ENCODE data around the gene SGSM1. TPM values are rescaled to one million over a fixed set of nuclear protein-coding genes. Genes with fewer than 3 reads are reported as not detected.
"Not testable (repeated sequence)": the region's sequence is repeated elsewhere in the genome, so short reads cannot be mapped to it uniquely, and the experiment has no call there.

The SGSM1 gene
- total RNA-seq, 1 donor from 2014 or later = 0.75 TPM

- no peak for DNase-seq (ENCODE audit: low read depth, low spot score)
- no peaks in the 10 kb centered on the region for H3K36me3 Mint-ChIP-seq (ENCODE audit: low read depth)
- peaks cover 3% of the 10 kb centered on the region for H3K9me3 Mint-ChIP-seq
- peaks cover 7% of the 10 kb centered on the region for H3K27me3 Mint-ChIP-seq (ENCODE audit: low read depth)
- no peak overlapping the region for H3K4me3 Mint-ChIP-seq
- TF ChIP-seq CTCF (conservative IDR thresholded peaks at IDR 0.05) = no peak
- H3K4me1 Mint-ChIP-seq = no peaks in the 10 kb centered on the region
- H3K27ac Mint-ChIP-seq (ENCODE audit: unreplicated experiment) = no peak overlapping the region
Observed at GRCh38 chr22:24833881-24834495, 28.0 kb downstream of the SGSM1 start.

GRCh38 chr22:24834845-24835570 is 29.0 kb downstream of the SGSM1 start:
- Mint-ChIP-seq H3K27ac (ENCODE audit: unreplicated experiment) (no peak overlapping the region), H3K36me3 (ENCODE audit: low read depth) (no peaks in the 10 kb centered on the region), H3K4me1 (no peaks in the 10 kb centered on the region), H3K4me3 (no peak overlapping the region), H3K9me3 (peaks cover 3% of the 10 kb centered on the region), H3K27me3 (ENCODE audit: low read depth) (peaks cover 7% of the 10 kb centered on the region)
- no peak for DNase-seq (ENCODE audit: low read depth, low spot score)
- TF ChIP-seq CTCF (conservative IDR thresholded peaks at IDR 0.05) = peak; percentile 52

GRCh38 chr22:24836282-24836681 is 30.3 kb downstream of the SGSM1 start:
- no peak for DNase-seq (ENCODE audit: low read depth, low spot score)
- peaks cover 3% of the 10 kb centered on the region for H3K9me3 Mint-ChIP-seq
- no peaks in the 10 kb centered on the region for H3K27me3 Mint-ChIP-seq (ENCODE audit: low read depth)
- H3K27ac Mint-ChIP-seq (ENCODE audit: unreplicated experiment) = no peak overlapping the region
- no peaks in the 10 kb centered on the region for H3K36me3 Mint-ChIP-seq (ENCODE audit: low read depth)
- H3K4me3 Mint-ChIP-seq = no peak overlapping the region
- H3K4me1 Mint-ChIP-seq = no peaks in the 10 kb centered on the region
- TF ChIP-seq CTCF (conservative IDR thresholded peaks at IDR 0.05) = no peak

DNA sequence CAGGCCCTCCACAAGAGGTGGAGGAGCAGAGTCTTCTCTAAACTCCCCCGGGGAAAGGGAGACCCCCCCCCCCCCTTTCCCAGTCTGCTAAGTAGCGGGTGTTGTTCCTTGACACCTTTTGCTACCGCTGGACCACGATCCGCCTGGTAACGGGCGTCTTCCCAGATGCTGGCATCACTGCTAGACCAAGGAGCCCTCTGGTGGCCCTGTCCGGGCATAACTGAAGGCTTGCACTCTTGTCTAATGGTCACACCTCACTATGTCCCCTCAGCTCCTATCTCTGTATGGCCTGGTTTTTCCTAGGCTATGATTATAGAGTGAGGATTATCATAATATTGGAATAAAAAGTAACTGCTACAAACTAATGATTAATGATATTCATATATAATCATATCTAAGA is 31.5 kb downstream of the SGSM1 start:
- not testable (repeated sequence) for H3K36me3 Mint-ChIP-seq (ENCODE audit: low read depth); DNase-seq (ENCODE audit: low read depth, low spot score); H3K4me1 Mint-ChIP-seq; H3K27ac Mint-ChIP-seq (ENCODE audit: unreplicated experiment); H3K9me3 Mint-ChIP-seq; H3K4me3 Mint-ChIP-seq; H3K27me3 Mint-ChIP-seq (ENCODE audit: low read depth)

DNA sequence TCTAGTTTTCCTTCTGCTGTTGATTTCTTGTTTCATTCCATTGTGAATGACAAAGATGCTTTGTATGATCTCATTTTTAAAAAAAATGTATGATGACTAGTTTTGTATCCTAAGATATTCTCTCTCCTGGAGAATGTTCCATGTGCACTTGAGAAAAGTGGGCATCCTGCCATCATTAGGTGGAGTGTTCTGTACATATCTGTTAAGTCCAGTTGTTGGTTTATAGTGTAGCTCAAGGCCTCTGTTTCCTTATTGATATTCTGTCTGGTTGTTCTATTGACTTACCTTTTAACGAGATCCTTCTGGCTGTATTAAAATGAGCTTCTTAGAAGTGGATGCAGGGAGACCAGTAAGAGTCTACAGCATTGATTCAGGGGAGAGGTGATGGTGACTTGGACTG is 35.2 kb downstream of the SGSM1 start:
- Mint-ChIP-seq H3K9me3 (no peaks in the 10 kb centered on the region), H3K27ac (ENCODE audit: unreplicated experiment) (no peak overlapping the region), H3K27me3 (ENCODE audit: low read depth) (no peaks in the 10 kb centered on the region), H3K36me3 (ENCODE audit: low read depth) (no peaks in the 10 kb centered on the region), H3K4me1 (no peaks in the 10 kb centered on the region), H3K4me3 (no peak overlapping the region)
- DNase-seq (ENCODE audit: low read depth, low spot score) = no peak
- TF ChIP-seq CTCF (conservative IDR thresholded peaks at IDR 0.05) = no peak

- H3K9me3 Mint-ChIP-seq = no peaks in the 10 kb centered on the region
- H3K27ac Mint-ChIP-seq (ENCODE audit: unreplicated experiment) = no peak overlapping the region
- no peak for DNase-seq (ENCODE audit: low read depth, low spot score)
- H3K27me3 Mint-ChIP-seq (ENCODE audit: low read depth) = no peaks in the 10 kb centered on the region
- H3K4me3 Mint-ChIP-seq = no peak overlapping the region
- no peaks in the 10 kb centered on the region for H3K4me1 Mint-ChIP-seq
- TF ChIP-seq CTCF (conservative IDR thresholded peaks at IDR 0.05) = no peak
- no peaks in the 10 kb centered on the region for H3K36me3 Mint-ChIP-seq (ENCODE audit: low read depth)
Observed at GRCh38 chr22:24843048-24843447, 37.0 kb downstream of the SGSM1 start.
